GM19328 (cell line): ENCODE results near the gene POU2AF3.

Experiments used
- ATAC-seq: cut with Tn5 transposase; IDR thresholded peaks from one replicate; pipeline ENCODE4 v1.9.1; 2021; ENCODE audit warnings: mild to moderate bottlenecking, moderate library complexity; ENCODE audit not compliant: unreplicated experiment

Gene POU2AF3

GRCh38 chr11:111326824-111327223 lies 28.5 kb downstream of the POU2AF3 start:
- no peak for ATAC-seq

- ATAC-seq, result no peak
These were observed 29.7 kb downstream of the POU2AF3 start for GRCh38 chr11:111327908-111328624.

GRCh38 chr11:111329306-111330204 lies 31.2 kb downstream of the POU2AF3 start:
- no peak for ATAC-seq

- ATAC-seq, result no peak
These were observed 32.0 kb downstream of the POU2AF3 start for GRCh38 chr11:111330234-111330893.

- ATAC-seq, result no peak
These were observed 33.5 kb downstream of the POU2AF3 start for GRCh38 chr11:111331711-111332479.

GRCh38 chr11:111334532-111335502 lies 36.5 kb downstream of the POU2AF3 start:
- no peak for ATAC-seq

- no peak for ATAC-seq
These were observed 37.2 kb downstream of the POU2AF3 start for GRCh38 chr11:111335549-111335948.

- ATAC-seq, result no peak
These were observed 37.7 kb downstream of the POU2AF3 start for GRCh38 chr11:111336062-111336461.

GRCh38 chr11:111336582-111337256 lies 38.4 kb downstream of the POU2AF3 start:
- no peak for ATAC-seq

- no peak for ATAC-seq
These were observed 41.5 kb downstream of the POU2AF3 start for GRCh38 chr11:111339758-111340388.

GRCh38 chr11:111342329-111342728 lies 44.0 kb downstream of the POU2AF3 start:
- no peak for ATAC-seq

- ATAC-seq, result no peak
These were observed 45.7 kb downstream of the POU2AF3 start for GRCh38 chr11:111344032-111344431.

GRCh38 chr11:111347002-111347722 lies 48.8 kb downstream of the POU2AF3 start:
- no peak for ATAC-seq

- no peak for ATAC-seq
These were observed 49.4 kb downstream of the POU2AF3 start for GRCh38 chr11:111347723-111348115.

- no peak for ATAC-seq
These were observed 49.8 kb downstream of the POU2AF3 start for GRCh38 chr11:111348147-111348546.

- no peak for ATAC-seq
These were observed 50.9 kb downstream of the POU2AF3 start for GRCh38 chr11:111349191-111349695.

- no peak for ATAC-seq
These were observed 52.5 kb downstream of the POU2AF3 start for GRCh38 chr11:111350811-111351210.
